ENCODE results near the gene PBOV1.
A peak's percentile ranks its signal among the peaks of the same experiment; 100 is the strongest.
"Not testable (repeated sequence)": the region's sequence is repeated elsewhere in the genome, so short reads cannot be mapped to it uniquely, and the experiment has no call there.

Gene PBOV1

DNA sequence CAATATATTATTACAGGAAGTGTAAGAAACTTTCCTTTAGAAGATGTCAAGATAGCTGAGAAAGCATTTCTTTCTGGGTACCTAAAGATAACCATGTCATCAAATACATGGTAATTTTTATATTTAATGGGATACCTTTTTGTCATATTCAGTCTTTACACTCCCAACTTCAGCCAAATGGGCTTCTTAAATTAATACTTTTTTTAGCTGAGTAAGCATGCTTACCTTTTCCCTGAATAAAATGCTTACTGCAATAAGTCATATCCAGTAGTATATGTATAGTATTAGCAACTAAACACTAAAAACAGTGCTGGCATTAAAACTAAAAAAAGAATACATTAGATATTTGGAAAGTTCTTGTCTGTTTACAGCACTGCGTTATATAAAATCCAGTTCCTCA is 17.4 kb upstream of the PBOV1 start:
- no peak for DNase-seq

DNA sequence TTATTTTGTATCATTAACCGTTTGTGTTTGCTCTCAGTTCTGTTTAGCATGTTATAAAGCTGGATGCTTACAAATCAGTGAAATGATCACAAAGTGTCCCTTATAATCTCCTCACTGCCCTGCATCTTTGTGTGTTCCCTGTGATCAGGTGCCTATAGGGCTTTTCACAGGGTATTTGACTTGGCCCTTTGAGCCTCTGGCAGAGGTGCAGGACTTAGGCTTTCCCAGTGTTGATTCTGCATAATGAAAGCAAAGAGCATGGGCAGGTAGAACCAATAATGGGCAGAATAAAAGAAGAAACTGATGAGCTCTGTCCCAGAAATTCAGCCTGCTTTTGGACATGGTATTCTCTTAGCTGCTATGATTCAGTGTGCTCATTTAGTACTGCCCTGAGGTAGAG is 16.9 kb upstream of the PBOV1 start:
- no peak for DNase-seq

DNA sequence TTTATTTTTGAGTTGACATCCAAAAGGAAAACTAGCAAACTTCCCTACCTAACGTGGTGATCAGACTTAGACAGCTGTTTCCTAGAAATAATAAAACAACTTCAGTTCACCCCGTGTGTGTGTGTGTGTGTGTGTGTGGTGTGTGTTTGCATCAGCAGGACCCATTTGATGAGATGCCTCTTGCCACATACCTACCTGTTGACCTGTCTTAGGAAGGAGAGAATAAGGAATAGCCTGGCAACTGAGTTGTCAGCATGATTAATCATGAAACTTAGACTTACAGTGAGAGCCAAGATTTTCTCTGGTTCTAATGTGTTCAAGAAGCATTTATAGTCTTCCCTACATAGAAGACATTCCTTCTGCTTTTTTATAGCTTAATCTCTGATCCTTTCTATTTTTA is 16.1 kb upstream of the PBOV1 start:
- DNase-seq: no peak

DNA sequence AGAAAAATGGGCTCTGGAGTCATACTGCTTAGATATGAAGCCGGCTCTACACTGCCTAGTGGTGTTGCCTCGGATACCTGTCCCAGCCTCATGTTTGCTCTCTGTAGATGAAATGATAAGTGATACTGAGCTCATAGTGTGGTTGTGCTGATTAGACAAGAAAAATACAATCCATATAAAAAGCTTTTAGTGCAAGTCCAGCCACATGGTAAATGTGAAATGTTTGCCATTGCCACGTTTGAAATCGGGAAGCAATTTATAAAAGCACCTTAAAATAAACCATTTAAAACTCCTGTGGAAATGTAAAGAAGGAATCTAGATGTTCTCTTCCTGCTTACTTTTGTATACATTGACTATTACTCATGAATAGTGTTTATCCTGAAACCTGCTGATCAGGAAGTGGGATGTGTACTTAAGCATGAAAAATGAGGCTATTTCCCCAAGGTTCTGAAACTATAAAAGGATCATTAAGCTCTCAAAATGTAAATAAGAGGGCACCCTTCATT is 13.1 kb upstream of the PBOV1 start:
- peak; percentile 15 to 31 for DNase-seq

DNA sequence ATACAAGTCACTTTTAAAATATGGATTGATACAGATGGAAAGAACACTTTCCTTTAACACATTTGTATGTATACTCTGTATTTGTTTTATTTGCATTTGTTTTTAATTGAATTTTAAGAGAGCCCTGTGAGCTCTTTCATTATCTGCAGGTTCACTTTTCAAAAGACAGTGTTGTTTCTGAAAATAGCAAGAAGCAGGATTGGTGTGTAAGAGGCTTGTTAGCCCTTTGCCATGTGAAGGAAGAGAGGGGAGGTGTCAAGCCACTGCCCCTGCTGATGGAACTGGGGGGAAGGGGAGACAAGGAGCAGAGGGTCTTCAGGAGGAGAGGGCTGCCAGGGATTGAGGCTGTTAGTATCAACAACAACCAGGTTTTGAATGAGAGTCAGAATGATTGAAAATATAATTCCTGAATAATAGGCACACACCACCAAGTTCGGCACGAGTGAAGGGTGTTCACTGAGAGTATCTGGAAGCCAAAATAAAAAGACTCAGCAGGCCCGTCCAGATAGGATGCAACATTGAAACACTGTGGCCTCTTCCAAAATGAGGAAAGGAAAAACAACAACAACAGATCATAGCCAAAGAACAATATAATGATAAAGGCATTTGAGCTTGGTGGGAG is 12.6 kb upstream of the PBOV1 start:
- no peak for DNase-seq

DNA sequence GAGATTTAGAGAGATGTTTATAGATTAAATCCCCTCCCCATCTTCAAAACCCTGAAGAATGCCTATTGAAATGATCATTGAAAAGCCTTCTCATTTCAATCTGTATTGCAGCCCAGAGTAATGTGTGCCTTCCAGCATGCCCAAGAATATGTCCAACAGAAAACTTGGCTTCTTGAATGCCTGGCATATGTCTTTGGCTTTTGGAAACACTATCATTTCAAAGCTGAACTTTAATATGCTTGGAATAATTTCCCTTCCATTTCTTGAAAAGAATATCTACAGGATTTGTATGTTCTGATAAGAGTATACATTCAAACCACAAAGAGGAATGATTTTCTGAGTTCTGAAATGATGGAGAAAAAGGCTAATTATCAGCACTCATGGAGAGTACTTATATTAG is 11.9 kb upstream of the PBOV1 start:
- no peak for DNase-seq

DNA sequence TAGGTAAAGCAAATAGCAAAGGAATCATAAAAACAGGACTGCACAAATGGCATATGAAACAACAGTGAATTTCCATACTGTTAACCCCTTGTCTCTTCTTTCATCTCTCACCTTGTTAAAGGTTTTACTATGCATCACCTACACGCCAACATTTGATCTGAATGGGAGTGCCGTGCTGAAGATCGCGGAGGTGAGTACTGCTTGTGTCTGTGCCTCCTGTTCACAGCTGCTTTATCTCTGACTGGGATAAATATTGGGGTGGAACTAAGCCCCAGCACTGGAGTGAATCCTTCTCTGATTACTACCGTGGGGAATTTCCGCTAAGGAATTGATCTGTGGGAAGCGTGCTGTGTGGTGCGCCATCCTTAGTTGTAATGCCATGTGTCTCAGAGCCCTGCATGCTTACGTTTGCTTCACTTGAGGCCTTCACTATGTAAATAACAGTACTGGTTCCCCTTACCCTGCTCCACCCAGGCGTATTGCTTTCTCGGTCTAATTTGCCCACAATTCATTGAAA is 11.4 kb upstream of the PBOV1 start:
- no peak for DNase-seq

DNA sequence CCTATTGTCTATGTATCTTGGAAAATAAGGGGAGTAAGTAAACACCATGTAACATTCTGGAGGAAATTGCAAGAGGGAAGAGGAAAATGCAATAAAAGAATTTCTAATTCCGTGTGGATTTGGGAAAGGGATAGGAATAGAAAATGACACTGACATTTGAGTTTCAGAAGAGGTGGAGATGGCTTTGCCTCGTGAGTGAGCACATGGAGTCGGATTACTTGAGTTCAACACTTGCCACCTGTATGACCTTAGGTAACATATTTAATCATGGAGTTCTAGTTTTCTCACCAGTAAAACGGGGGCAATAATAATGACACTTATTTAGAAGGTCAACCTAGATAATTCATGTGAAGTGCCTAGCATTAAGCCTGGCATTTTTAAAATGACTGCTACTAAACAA is 10.8 kb upstream of the PBOV1 start:
- DNase-seq: no peak

DNA sequence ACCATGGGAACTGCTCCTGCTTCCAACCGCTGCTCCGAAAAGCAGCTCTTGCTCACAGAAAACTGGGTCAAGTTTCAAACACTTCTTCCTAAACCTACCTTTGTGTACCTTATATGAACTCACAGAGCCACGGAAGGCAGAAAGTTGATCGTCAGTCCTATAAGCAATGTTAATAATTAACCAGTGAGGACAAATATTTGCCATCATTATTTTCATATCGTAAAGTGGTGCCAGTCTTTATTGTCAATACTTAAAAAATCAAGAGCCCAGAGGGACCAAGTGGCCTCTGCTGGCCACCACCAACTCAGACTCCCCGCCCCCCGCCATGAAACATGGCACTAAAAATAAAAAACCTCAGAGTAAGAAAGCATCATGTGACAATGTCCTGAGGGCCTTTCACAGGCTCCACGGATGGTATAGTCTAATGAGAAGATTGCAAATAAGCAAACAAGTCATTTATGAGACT is 9.1 kb upstream of the PBOV1 start:
- no peak for DNase-seq

DNA sequence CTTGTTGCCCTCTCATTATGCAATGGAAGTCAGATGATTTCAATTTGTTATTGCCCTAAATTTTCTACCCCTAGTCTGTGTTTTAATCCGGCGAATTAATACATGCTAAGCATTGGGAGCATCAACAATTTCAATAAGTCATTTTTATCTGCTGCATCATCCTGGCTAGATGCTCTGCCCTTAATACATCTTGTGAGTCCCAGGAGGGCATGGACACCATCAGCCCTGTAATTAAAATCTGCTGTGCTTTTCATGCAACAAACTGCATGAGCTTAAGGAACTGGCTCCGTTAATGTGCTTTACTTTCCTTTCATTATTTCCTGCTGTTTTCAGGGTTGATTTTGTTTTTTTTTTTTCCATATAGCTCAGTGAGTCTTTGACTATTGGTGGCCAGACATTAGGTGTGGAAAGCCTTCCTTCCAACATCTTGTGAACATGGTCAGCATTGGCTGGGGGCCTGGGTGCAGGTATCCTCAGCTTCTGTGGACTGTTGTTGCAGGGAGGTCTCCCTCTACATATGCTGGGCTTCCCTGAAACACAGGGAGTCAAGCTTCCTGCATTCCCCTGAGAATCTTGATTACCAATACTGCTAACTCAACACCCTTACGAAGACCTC is 8.5 kb upstream of the PBOV1 start:
- DNase-seq: no peak

DNA sequence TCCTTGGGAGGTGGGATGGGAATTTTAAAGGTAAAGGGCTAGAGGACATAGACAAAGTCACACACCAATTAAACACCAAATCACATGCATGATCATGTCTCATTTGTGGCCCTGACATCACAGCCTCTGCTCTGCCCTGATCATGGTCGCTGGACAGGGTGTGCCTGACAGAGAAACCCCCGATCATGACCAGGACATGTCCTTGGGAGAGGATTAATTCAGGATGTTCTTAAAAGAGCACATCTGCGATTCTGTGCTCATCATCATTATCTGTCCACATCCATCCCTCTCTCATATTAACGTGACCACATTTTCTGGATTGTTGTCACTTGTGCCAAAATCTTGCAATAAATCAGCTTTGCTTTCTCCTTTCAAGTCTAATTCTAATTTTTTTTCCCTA is 7.7 kb upstream of the PBOV1 start:
- DNase-seq: no peak

DNA sequence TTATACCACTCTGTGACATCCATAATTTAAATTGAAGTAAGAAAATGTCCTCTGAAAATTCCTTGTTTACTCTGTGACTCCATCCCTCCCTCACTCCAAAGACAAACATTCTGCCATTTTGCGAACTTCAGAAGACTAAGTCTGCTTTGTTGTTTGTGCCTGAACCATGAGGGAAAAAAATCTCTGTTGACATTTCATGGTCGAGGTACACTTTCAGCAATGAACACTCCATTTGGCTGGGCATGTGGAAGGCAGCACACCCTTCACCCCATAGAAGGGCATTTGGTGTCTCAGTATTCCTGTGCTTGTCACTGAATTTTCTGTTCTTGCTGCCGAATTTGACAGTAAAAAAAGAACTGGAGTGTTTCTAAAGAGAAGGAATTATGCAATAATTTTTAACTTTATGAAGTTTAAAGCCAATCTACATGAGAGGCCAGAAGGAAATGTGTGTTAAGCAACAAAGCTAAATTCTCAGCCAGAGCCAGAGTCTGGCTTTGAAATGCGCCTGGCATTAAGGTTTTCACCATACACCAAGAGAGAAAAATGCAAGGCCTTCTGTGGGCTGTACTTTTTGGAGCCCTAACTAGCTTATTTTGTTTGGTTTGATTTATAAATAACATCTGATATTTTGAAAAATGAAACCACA is 4.7 kb upstream of the PBOV1 start:
- no peak for DNase-seq

DNA sequence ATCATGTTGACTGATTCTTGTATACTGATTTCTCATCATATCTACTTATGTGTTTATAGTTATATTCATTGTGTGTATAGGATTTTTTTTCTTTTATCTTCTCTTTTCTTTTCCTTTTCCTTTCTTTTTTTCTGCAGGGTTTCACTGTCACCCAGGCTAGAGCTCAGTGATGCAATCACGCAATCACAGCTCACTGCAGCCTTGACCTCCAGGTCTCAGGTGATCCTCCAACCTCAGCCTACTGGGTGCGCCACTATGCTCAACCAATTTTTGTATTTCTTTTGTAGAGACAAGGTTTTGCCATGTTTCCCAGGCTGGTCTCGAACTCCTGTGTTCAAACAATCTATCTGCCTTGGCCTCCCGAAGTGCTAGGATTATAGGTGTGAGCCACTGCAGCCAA is 1.6 kb upstream of the PBOV1 start:
- DNase-seq: no peak

DNA sequence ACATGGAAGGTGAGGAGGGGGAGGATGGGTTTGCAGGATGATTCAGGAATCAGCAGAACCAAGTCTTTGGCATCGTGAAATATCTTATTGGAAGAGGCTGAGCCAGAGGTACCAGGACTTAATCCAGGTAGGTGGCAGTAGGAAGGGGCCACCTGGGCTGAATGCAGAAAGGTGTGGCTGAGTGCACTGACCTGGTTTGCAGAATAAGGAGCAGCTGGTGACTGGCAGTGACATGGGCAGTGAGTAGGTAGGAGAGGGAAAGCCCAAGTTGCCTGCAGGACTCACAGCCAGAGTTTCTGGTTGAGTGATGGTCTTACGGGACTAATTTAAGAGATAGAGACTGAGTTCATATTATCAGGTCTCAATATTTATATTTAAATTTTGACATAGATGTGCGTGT is 1.1 kb upstream of the PBOV1 start:
- DNase-seq: no peak

DNA sequence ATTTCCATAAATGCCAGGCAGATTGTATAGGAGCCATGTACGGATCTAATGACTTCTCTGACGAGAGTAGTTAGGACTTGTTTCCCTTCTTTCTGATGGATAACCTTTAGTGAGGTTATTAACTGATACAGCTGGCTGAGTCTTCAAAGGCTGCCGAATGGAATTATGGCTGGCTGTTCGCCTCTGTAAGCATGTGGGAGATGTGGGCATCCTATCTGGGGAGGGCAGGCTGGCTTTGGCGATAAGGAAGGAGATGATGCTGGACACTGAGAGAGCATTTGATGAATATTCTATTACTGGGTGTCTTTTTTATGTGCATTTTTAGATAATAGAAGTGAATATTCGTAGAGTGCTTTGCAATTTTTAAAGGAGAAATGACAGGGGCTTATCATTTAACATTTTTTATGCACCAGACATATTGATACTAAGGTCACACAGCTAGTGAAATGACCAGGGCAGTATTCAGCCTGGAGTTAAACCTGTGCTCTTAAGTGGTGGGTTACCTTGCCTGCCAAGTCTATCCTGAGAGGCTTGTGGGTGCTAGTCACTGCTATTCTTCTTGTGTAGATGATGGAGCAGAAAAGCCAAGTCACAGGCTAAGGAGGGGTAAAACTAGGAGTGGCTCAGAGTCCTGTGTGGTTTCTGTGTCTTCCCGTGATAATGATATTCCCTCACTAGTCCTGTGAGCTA is 3.1 kb downstream of the PBOV1 start:
- DNase-seq: no peak

DNA sequence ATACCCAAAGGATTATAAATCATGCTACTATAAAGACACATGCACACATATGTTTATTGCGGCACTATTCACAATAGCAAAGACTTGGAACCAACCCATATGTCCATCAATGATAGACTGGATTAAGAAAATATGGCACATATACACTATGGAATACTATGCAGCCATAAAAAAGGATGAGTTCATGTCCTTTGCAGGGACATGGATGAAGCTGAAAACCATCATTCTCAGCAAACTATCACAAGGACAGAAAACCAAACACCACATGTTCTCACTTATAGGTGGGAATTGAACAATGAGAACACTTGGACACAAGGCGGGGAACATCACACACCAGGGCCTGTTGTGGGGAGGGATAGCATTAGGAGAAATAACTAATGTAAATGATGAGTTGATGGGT is 5.8 kb downstream of the PBOV1 start:
- not testable (repeated sequence) for DNase-seq

DNA sequence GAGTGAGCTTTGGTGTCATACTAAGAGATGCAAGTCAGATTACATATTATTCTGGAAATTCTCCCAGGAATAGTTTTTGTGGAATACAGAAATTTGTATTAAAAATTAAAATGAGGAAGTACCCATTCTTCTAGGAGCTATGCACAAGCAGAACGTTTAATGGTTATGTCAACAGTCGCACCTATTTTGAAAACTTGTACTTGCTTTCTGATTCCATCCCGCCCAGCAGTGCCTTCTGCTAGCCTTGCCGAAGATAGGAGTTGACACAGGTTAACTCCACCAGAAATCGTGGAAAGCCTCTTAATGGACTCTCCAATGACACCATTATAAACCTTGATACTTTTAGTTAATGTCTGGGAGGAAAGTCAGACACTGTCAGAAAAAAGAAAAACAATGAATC is 6.7 kb downstream of the PBOV1 start:
- DNase-seq: no peak

DNA sequence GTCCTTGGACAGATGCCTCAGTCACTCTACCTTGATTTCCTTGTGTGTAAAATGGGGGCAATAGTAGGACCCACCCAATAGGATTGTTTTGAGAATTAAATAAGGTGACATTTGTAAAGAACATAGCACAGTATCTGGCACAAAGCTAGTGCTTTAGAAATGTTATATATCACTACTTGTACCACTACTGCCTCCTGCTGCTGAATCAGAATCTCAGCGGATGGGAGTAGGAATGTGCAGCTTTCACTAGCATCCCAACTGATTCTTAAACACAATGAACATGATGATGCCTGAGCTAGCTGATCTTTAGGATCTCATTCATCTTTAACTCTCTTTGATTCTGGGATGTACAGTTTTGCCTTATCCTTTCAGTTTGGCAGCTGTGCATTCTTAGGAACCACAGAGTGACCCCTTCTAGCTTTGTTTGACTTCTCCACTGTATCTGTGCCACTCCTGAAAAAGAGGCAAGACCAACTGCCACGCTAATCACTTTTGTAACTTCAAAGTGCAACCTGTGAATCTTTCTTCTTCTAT is 7.2 kb downstream of the PBOV1 start:
- DNase-seq: no peak

DNA sequence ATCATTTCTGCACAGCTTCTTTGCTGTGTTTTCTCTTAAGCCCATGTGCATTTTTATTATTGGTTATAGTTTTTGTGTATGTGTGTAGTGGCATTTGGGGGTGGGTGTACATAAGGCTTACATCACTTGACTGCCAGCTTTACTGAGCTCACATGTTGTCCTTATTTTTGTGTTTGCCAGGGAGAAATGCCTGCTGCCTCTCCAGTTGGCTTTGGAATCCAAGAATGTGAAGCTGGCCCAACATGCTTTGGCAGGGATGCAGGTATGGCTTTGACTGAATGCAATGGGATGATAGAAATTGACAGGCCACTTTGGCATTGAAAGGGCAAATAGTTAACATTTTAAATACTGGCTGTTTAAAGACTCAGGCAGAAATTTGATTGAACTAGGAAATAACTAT is 11.4 kb downstream of the PBOV1 start:
- DNase-seq: no peak

DNA sequence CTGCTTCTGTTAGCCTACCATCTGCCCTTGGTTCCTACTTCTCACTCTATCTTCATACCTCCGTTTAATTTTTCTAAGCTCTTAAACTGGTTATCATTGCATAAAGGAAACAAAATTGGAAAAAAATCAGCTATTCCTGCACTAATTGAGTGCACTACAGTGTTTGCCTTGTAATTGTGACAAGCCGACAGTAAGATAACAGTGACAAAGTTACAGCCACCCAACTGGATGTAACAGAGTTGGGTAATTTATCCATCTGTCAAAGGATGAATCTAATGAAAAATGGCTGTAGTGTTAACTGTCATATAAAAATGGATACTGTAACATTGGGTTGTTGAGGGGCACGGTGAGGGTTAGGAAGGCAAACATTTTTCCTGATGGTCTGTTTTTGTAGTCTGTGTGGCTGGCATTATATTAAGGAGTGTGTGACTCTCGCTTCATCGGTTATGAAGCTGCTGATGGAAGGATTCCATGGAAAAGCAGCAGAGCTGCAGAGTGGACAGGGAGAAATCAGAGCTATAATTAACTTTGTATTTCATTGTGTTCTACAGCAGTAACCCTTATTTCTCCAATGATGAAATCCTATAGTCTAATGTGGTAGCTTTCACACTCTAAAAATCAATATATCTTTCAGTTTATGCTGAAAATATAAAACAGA is 12.7 kb downstream of the PBOV1 start:
- no peak for DNase-seq

DNA sequence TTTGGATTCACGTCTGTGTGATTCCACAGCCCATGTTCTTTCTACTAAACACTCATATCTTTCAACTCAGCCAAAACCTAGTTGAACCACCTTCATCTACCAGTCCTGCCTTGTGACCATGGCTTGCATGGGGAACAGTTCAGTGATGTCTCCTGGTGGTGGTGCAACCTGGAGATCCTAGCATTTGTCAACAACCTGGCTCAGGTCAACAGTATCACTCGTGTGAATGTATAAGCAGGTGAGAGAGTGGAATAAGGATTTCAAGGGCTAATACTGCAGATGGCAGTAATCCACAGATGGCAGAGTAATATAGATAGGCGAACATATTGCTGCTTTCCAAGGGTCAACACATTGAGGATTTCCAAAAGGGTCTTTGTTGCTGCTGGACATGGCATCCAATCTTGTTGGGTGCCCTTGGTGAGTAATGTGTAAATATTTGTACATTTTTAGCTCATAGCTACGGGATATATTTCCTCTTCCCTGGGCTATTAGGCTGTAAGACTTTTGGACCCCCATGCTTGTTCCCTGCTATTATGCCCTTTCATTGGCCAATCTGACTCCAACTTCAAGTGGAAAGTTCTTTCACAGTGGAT is 13.4 kb downstream of the PBOV1 start:
- no peak for DNase-seq

DNA sequence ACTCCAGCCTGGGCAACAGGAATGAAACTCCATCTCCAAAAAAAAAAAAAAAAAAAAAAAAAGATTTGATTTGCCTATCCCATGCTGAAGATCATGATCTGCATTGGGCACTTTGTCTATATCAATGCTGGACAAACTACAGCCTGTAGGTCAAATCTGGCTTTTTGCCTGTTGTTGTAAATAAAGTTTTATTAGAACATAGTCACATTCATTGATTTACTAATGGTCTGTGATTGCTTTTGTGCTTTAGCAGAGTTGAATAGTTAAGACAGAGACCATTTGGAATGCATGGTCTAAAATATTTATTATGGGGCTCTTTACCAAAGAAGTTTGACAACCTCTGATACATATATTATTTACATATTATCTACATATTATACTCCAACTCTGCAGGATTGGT is 14.0 kb downstream of the PBOV1 start:
- no peak for DNase-seq
